MM.1S (cell line): ENCODE results near the gene MACROD1.

Experiments
- DNase-seq: peaks from one replicate; pipeline ENCODE4 v3.0.0-alpha.2; 2015
- H2AFZ ChIP-seq: fragments of 300-600 bp; sonication (generic); 2 replicates; pipeline ENCODE4 v1.6.0; 2016; ENCODE audit warnings: antibody characterized with exemption, low read length
- H3F3A ChIP-seq: fragments of 300-600 bp; sonication (generic); 2 replicates; pipeline ENCODE4 v1.6.1; 2016; ENCODE audit warnings: mild to moderate bottlenecking, antibody characterized with exemption, low read length, moderate library complexity, mixed read lengths; ENCODE audit not compliant: insufficient read depth
- H3K27ac ChIP-seq: fragments of 300-600 bp; sonication (generic); 2 replicates; pipeline ENCODE4 v1.5.1; 2016; ENCODE audit warnings: mild to moderate bottlenecking, low read length
- H3K27me3 ChIP-seq: fragments of 300-600 bp; sonication (generic); replicated peaks from 2 replicates; pipeline ENCODE4 v1.6.0; 2016; ENCODE audit warnings: low read length; ENCODE audit not compliant: insufficient read depth
- H3K36me3 ChIP-seq: fragments of 300-600 bp; sonication (generic); replicated peaks from 2 replicates; pipeline ENCODE4 v1.6.1; 2016; ENCODE audit warnings: mild to moderate bottlenecking, low read length, mixed read lengths; ENCODE audit not compliant: insufficient read depth
- H3K4me1 ChIP-seq: fragments of 300-600 bp; sonication (generic); 2 replicates; pipeline ENCODE4 v1.6.1; 2016; ENCODE audit warnings: low read length, mixed read lengths
- H3K4me2 ChIP-seq: fragments of 300-600 bp; sonication (generic); 2 replicates; pipeline ENCODE4 v1.6.0; 2016; ENCODE audit warnings: low read depth, low read length
- H3K4me3 ChIP-seq: fragments of 300-600 bp; sonication (generic); 2 replicates; pipeline ENCODE4 v1.5.1; 2016; ENCODE audit warnings: low read length, mixed read lengths
- H3K79me2 ChIP-seq: fragments of 300-600 bp; sonication (generic); 2 replicates; pipeline ENCODE4 v1.6.1; 2016; ENCODE audit warnings: mixed run types, low read length, mixed read lengths
- H3K9ac ChIP-seq: fragments of 300-600 bp; sonication (generic); 2 replicates; pipeline ENCODE4 v1.6.1; 2016; ENCODE audit warnings: low read length, mixed read lengths
- H3K9me2 ChIP-seq: fragments of 300-600 bp; sonication (generic); replicated peaks from 2 replicates; pipeline ENCODE4 v1.6.1; 2016; ENCODE audit warnings: mild to moderate bottlenecking, low read length, mixed read lengths; ENCODE audit not compliant: insufficient read depth
- H3K9me3 ChIP-seq: fragments of 300-600 bp; sonication (generic); replicated peaks from 2 replicates; pipeline ENCODE4 v1.6.1; 2016; ENCODE audit warnings: mild to moderate bottlenecking, low read length, mixed read lengths; ENCODE audit not compliant: insufficient read depth
- H4K20me1 ChIP-seq: fragments of 300-600 bp; sonication (generic); 2 replicates; pipeline ENCODE4 v1.6.1; 2016; ENCODE audit warnings: mild to moderate bottlenecking, low read length, moderate library complexity, mixed read lengths; ENCODE audit not compliant: insufficient read depth
- EZH2 ChIP-seq: fragments of 300-600 bp; sonication (generic); optimal IDR thresholded peaks from 2 replicates; pipeline ENCODE3; 2017; ENCODE audit warnings: low read depth, mild to moderate bottlenecking, antibody characterized with exemption, low read length, mixed read lengths
- EZH2phosphoT487 ChIP-seq: fragments of 300-600 bp; sonication (generic); IDR thresholded peaks from 2 replicates; pipeline ENCODE4 v1.6.1; 2018; ENCODE audit warnings: antibody characterized with exemption, low read length
- TF ChIP-seq, protein P1 (sequence below): fragments of 300-600 bp; sonication (generic); IDR thresholded peaks from 2 replicates; pipeline ENCODE4 v1.5.1; 2016; ENCODE audit warnings: antibody characterized with exemption, low read length, mixed read lengths

MACROD1 gene

DNA sequence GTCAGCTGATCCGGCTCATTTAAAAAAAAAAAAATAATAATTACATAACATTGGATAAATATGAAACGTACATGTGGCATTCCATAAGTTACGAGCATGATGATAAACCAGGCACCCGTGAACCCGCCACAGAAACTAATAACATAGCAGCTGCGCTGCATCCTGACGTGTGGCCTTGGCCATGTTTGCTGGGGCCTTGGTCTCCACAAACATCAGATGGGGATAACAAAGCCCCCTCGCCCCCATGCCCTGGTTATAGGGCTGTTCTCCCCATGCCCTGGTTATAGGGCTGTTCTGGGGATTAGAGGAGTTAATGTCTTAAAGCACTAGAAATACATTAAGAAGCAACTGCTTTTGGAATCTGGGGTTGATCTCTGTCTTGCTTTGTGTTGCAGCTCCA, 93.5 kb downstream of the MACROD1 start:
- Histone ChIP-seq H3K27ac (no peak overlapping the region), H3K9ac (no peak overlapping the region), H4K20me1 (no peaks in the 10 kb centered on the region), H3K79me2 (no peaks in the 10 kb centered on the region), H3K4me2 (no peak overlapping the region), H3K4me3 (no peak overlapping the region), H2AFZ (no peak overlapping the region), H3K27me3 (no peaks in the 10 kb centered on the region), H3K9me2 (no peaks in the 10 kb centered on the region), H3F3A (no peaks in the 10 kb centered on the region), H3K36me3 (no peaks in the 10 kb centered on the region), H3K4me1 (no peaks in the 10 kb centered on the region), H3K9me3 (no peaks in the 10 kb centered on the region)
- no peak for DNase-seq
- no peak for TF ChIP-seq EZH2phosphoT487
- TF ChIP-seq, protein P1, sequence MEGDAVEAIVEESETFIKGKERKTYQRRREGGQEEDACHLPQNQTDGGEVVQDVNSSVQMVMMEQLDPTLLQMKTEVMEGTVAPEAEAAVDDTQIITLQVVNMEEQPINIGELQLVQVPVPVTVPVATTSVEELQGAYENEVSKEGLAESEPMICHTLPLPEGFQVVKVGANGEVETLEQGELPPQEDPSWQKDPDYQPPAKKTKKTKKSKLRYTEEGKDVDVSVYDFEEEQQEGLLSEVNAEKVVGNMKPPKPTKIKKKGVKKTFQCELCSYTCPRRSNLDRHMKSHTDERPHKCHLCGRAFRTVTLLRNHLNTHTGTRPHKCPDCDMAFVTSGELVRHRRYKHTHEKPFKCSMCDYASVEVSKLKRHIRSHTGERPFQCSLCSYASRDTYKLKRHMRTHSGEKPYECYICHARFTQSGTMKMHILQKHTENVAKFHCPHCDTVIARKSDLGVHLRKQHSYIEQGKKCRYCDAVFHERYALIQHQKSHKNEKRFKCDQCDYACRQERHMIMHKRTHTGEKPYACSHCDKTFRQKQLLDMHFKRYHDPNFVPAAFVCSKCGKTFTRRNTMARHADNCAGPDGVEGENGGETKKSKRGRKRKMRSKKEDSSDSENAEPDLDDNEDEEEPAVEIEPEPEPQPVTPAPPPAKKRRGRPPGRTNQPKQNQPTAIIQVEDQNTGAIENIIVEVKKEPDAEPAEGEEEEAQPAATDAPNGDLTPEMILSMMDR = no peak
- TF ChIP-seq EZH2 = no peak

DNA sequence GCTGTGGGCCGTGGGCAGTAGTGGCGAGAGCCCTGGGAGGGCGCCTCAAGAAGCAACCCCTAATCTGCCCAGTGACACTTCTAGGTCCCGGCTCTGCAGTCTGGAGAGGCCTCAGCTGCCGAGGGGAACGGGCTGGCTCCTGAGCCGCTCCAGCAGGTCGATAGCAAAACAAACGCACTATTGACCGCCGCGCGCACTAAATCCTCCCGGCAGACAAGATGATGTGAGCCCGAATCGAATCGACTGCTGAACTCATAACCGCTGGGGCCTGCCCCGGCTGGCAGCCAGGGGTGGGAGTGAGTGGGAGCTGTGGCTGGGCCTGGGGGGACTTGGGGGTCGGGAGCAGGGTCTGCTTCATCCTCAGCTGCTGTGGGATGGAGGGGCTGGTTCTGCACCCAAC, 94.1 kb downstream of the MACROD1 start:
- Histone ChIP-seq H3K4me3 (no peak overlapping the region), H2AFZ (no peak overlapping the region), H3K36me3 (no peaks in the 10 kb centered on the region), H3K4me1 (no peaks in the 10 kb centered on the region), H3K4me2 (no peak overlapping the region), H3K27ac (no peak overlapping the region), H4K20me1 (no peaks in the 10 kb centered on the region), H3K9me2 (no peaks in the 10 kb centered on the region), H3K9me3 (no peaks in the 10 kb centered on the region), H3K9ac (no peak overlapping the region), H3K79me2 (no peaks in the 10 kb centered on the region), H3F3A (no peaks in the 10 kb centered on the region), H3K27me3 (no peaks in the 10 kb centered on the region)
- DNase-seq = no peak
- no peak for TF ChIP-seq EZH2phosphoT487
- TF ChIP-seq EZH2 = no peak
- TF ChIP-seq, protein P1 = no peak

DNA sequence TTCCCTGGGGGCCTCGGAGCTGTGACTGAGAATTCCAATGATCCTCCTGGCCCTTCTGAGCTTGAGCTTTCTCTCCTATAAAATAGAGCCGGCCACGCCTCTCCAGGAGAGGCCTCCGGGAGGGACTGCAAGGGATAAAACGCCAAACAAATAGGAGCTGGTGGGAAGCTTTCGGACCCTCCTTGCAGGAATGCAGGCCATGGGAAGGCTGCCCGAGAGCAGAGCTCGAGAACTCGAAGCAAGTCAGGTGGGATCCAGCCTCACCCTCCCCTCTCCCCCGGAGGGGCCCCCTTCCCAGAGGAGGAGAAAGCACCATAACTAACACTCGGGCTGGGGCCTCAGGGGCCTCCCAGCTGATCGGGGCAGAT, 95.6 kb downstream of the MACROD1 start:
- H3K79me2 ChIP-seq = no peaks in the 10 kb centered on the region
- H3K36me3 ChIP-seq = no peaks in the 10 kb centered on the region
- H2AFZ ChIP-seq = no peak overlapping the region
- H3K4me2 ChIP-seq = no peak overlapping the region
- no peaks in the 10 kb centered on the region for H3K9me3 ChIP-seq
- no peak for DNase-seq
- no peak overlapping the region for H3K27ac ChIP-seq
- H3K4me3 ChIP-seq = no peak overlapping the region
- H3K9me2 ChIP-seq = no peaks in the 10 kb centered on the region
- H3K27me3 ChIP-seq = no peaks in the 10 kb centered on the region
- H3K9ac ChIP-seq = no peak overlapping the region
- H3K4me1 ChIP-seq = no peaks in the 10 kb centered on the region
- H3F3A ChIP-seq = no peaks in the 10 kb centered on the region
- H4K20me1 ChIP-seq = no peaks in the 10 kb centered on the region
- no peak for TF ChIP-seq EZH2
- TF ChIP-seq EZH2phosphoT487 = no peak
- TF ChIP-seq, protein P1 = no peak
